DMS79 (cell line): Measurements from ENCODE around the gene MT1X.

ENCODE experiments used
- DNase-seq: peaks from one replicate; lab custom pipeline; 2025; lab: John Stamatoyannopoulos, UW

Gene MT1X

GRCh38 chr16:56679818-56680217, 2.5 kb upstream of the MT1X start:
- DNase-seq, result no peak

GRCh38 chr16:56682703-56683397, 580 bp downstream of the MT1X start:
- no peak for DNase-seq

GRCh38 chr16:56683424-56684172, 1.3 kb downstream of the MT1X start:
- DNase-seq, result no peak

- no peak for DNase-seq
Observed at GRCh38 chr16:56684256-56684925, 2.1 kb downstream of the MT1X start.

- DNase-seq, result no peak
Observed at GRCh38 chr16:56684926-56685590, 2.8 kb downstream of the MT1X start.

- no peak for DNase-seq
Observed at GRCh38 chr16:56686758-56687157, 4.5 kb downstream of the MT1X start.

- DNase-seq, result no peak
Observed at GRCh38 chr16:56688762-56689161, 6.5 kb downstream of the MT1X start.

GRCh38 chr16:56689171-56689570, 6.9 kb downstream of the MT1X start:
- no peak for DNase-seq

GRCh38 chr16:56690420-56691122, 8.3 kb downstream of the MT1X start:
- no peak for DNase-seq

- DNase-seq, result peak; percentile 58
Observed at GRCh38 chr16:56691885-56692284, 9.6 kb downstream of the MT1X start.

GRCh38 chr16:56695246-56695645, 13.0 kb downstream of the MT1X start:
- DNase-seq, result no peak

GRCh38 chr16:56697456-56698155, 15.3 kb downstream of the MT1X start:
- no peak for DNase-seq

- DNase-seq, result no peak
Observed at GRCh38 chr16:56700195-56700594, 17.9 kb downstream of the MT1X start.

GRCh38 chr16:56700631-56701030, 18.4 kb downstream of the MT1X start:
- no peak for DNase-seq

- no peak for DNase-seq
Observed at GRCh38 chr16:56701534-56701933, 19.3 kb downstream of the MT1X start.

- DNase-seq, result no peak
Observed at GRCh38 chr16:56702836-56703235, 20.6 kb downstream of the MT1X start.

- DNase-seq, result no peak
Observed at GRCh38 chr16:56708525-56709442, 26.5 kb downstream of the MT1X start.

- DNase-seq, result no peak
Observed at GRCh38 chr16:56709443-56710040, 27.3 kb downstream of the MT1X start.

- DNase-seq, result no peak
Observed at GRCh38 chr16:56710181-56710737, 28.0 kb downstream of the MT1X start.
